Smooth muscle cell (in vitro differentiated cells): ENCODE measurements around the gene UNK. TPM values are rescaled to one million over a fixed set of nuclear protein-coding genes. Genes with fewer than 3 reads are reported as not detected.
A peak's percentile ranks its signal among the peaks of the same experiment; 100 is the strongest.
"Not testable (repeated sequence)": the region's sequence is repeated elsewhere in the genome, so short reads cannot be mapped to it uniquely, and the experiment has no call there.

Source experiments
- DNase-seq: peaks from one replicate; lab custom pipeline; 2025; ENCODE audit not compliant: unreplicated experiment; lab: John Stamatoyannopoulos, UW
- H2AFZ ChIP-seq: fragments of 200-600 bp; sonication (generic); 2 replicates; pipeline ENCODE4 v1.6.0; 2016; ENCODE audit warnings: antibody characterized with exemption, low read depth, mild to moderate bottlenecking
- H3F3A ChIP-seq: fragments of 200-600 bp; sonication (generic); 2 replicates; pipeline ENCODE4 v1.6.0; 2017; ENCODE audit warnings: antibody characterized with exemption, low read depth
- H3K27ac ChIP-seq: fragments of 200-600 bp; sonication (generic); 2 replicates; pipeline ENCODE4 v1.5.1; 2016; ENCODE audit warnings: low read depth, mild to moderate bottlenecking
- H3K27me3 ChIP-seq: fragments of 200-600 bp; sonication (generic); 2 replicates; pipeline ENCODE4 v1.6.1; 2016; ENCODE audit warnings: low read depth, mild to moderate bottlenecking
- H3K36me3 ChIP-seq: fragments of 200-600 bp; sonication (generic); 2 replicates; pipeline ENCODE4 v1.5.1; 2016; ENCODE audit warnings: low read depth
- H3K4me1 ChIP-seq: fragments of 200-600 bp; sonication (generic); 2 replicates; pipeline ENCODE4 v1.5.1; 2016; ENCODE audit warnings: low read depth
- H3K4me2 ChIP-seq: fragments of 200-600 bp; sonication (generic); 2 replicates; pipeline ENCODE4 v1.6.0; 2016; ENCODE audit warnings: mild to moderate bottlenecking
- H3K4me3 ChIP-seq: fragments of 200-600 bp; sonication (generic); 2 replicates; pipeline ENCODE4 v1.5.1; 2016; ENCODE audit warnings: mild to moderate bottlenecking
- H3K79me2 ChIP-seq: fragments of 200-600 bp; sonication (generic); 2 replicates; pipeline ENCODE4 v1.6.0; 2016; ENCODE audit warnings: low read depth, mild to moderate bottlenecking
- H3K9ac ChIP-seq: fragments of 200-600 bp; sonication (generic); 2 replicates; pipeline ENCODE4 v1.6.0; 2016; ENCODE audit warnings: low read depth
- H3K9me3 ChIP-seq: fragments of 200-600 bp; sonication (generic); replicated peaks from 2 replicates; pipeline ENCODE4 v1.5.1; 2016; ENCODE audit warnings: low read depth
- H4K20me1 ChIP-seq: fragments of 200-600 bp; sonication (generic); 2 replicates; pipeline ENCODE4 v1.6.0; 2016; ENCODE audit warnings: low read depth
- CTCF ChIP-seq: fragments of 200-600 bp; sonication (generic); IDR thresholded peaks from 2 replicates; pipeline ENCODE4 v1.5.1; 2017; ENCODE audit warnings: borderline replicate concordance, mild to moderate bottlenecking, antibody characterized with exemption; ENCODE audit not compliant: insufficient read depth, poor library complexity, severe bottlenecking
- WGBS: methylation state at CpG from one replicate; pipeline ENCODE4 v1.1.7; 2016; ENCODE audit warnings: low lambda C conversion rate; 5-methylcytosine and 5-hydroxymethylcytosine counted together
- polyA plus RNA-seq: library from polyadenylated mRNA; unstranded; fragments of >200 nt; fragmentation: Nextera tagmentation; extraction: Ambion mirVana; gene quantifications from 2 replicates; pipeline ENCODE4 v1.2.1, GENCODE V29; 2016
- total RNA-seq: library from RNA; depleted of rRNA; stranded (reverse); fragments of >200 nt; gene quantifications from 2 replicates; pipeline ENCODE4 v1.2.3, GENCODE V29; 2014

UNK gene
- total and polyA plus RNA-seq, 2 experiments from 2014 or later: 26.8 to 39.5 TPM

- Histone ChIP-seq H4K20me1 (peaks cover 16% of the 10 kb centered on the region), H3K9ac (peak overlapping the region; percentile 82), H3K4me1 (peaks cover 8% of the 10 kb centered on the region), H3K36me3 (no peaks in the 10 kb centered on the region), H3F3A (peaks cover 10% of the 10 kb centered on the region), H3K27me3 (no peaks in the 10 kb centered on the region), H3K9me3 (no peaks in the 10 kb centered on the region), H2AFZ (peak overlapping the region; percentile 80), H3K4me2 (peak overlapping the region; percentile 90), H3K4me3 (peak overlapping the region; percentile 75), H3K79me2 (peaks cover 6% of the 10 kb centered on the region), H3K27ac (peak overlapping the region; percentile 79)
- 4% methylated on average over 24 of the region's 24 CpGs for WGBS
- no peak for DNase-seq
- no peak for TF ChIP-seq CTCF
Measured at GRCh38 chr17:75856062-75856756, 71.6 kb downstream of the UNK start.

GRCh38 chr17:75859358-75859757 is 74.8 kb downstream of the UNK start:
- H4K20me1 ChIP-seq, H3F3A ChIP-seq, H3K9me3 ChIP-seq, H3K27ac ChIP-seq, H3K79me2 ChIP-seq, H2AFZ ChIP-seq, DNase-seq, H3K4me3 ChIP-seq, H3K4me1 ChIP-seq, H3K27me3 ChIP-seq, H3K4me2 ChIP-seq, H3K36me3 ChIP-seq, H3K9ac ChIP-seq: not testable (repeated sequence)
- 94% methylated on average over 10 of the region's 10 CpGs for WGBS

GRCh38 chr17:75861927-75862317 is 77.3 kb downstream of the UNK start:
- no peak for DNase-seq
- H3K4me1 ChIP-seq: no peaks in the 10 kb centered on the region
- no peaks in the 10 kb centered on the region for H3K36me3 ChIP-seq
- H3K4me2 ChIP-seq: no peak overlapping the region
- H3K9ac ChIP-seq: no peak overlapping the region
- 86% methylated on average over 9 of the region's 9 CpGs for WGBS
- TF ChIP-seq CTCF: no peak
- H2AFZ ChIP-seq: no peak overlapping the region
- H3K27me3 ChIP-seq: no peaks in the 10 kb centered on the region
- H4K20me1 ChIP-seq: no peaks in the 10 kb centered on the region
- H3K4me3 ChIP-seq: no peak overlapping the region
- no peaks in the 10 kb centered on the region for H3K9me3 ChIP-seq
- no peaks in the 10 kb centered on the region for H3K79me2 ChIP-seq
- H3K27ac ChIP-seq: no peak overlapping the region
- no peaks in the 10 kb centered on the region for H3F3A ChIP-seq

- Histone ChIP-seq H3K9me3 (no peaks in the 10 kb centered on the region), H3K27me3 (no peaks in the 10 kb centered on the region), H3K9ac (no peak overlapping the region), H3F3A (no peaks in the 10 kb centered on the region), H3K4me3 (no peak overlapping the region), H3K79me2 (no peaks in the 10 kb centered on the region), H4K20me1 (no peaks in the 10 kb centered on the region), H3K4me1 (no peaks in the 10 kb centered on the region), H3K4me2 (peak overlapping the region; percentile 48), H3K36me3 (no peaks in the 10 kb centered on the region), H2AFZ (peak overlapping the region; percentile 27), H3K27ac (peak overlapping the region; percentile 35)
- no peak for TF ChIP-seq CTCF
- WGBS: 49% methylated on average over 8 of the region's 8 CpGs
- DNase-seq: no peak
Measured at GRCh38 chr17:75864448-75864871, 79.9 kb downstream of the UNK start.

- H4K20me1 ChIP-seq, H3K27me3 ChIP-seq, H3F3A ChIP-seq, DNase-seq, H3K9me3 ChIP-seq, H3K36me3 ChIP-seq, H3K79me2 ChIP-seq, H3K4me1 ChIP-seq, H3K9ac ChIP-seq, H3K4me3 ChIP-seq: not testable (repeated sequence)
- WGBS: 86% methylated on average over 4 of the region's 4 CpGs
- Histone ChIP-seq H3K4me2 (peak overlapping the region; percentile 48), H3K27ac (peak overlapping the region; percentile 35), H2AFZ (peak overlapping the region; percentile 27)
Measured at GRCh38 chr17:75864887-75865286, 80.3 kb downstream of the UNK start.

- H3F3A ChIP-seq, H3K4me2 ChIP-seq, H3K36me3 ChIP-seq, H3K9me3 ChIP-seq, H3K4me3 ChIP-seq, DNase-seq, H3K27ac ChIP-seq, H2AFZ ChIP-seq, H3K4me1 ChIP-seq, H3K79me2 ChIP-seq, H3K27me3 ChIP-seq, H3K9ac ChIP-seq, H4K20me1 ChIP-seq: not testable (repeated sequence)
- 90% methylated on average over 13 of the region's 17 CpGs for WGBS
Measured at GRCh38 chr17:75865404-75866188, 81.0 kb downstream of the UNK start.
